HepG2 (cell line): Measurements from ENCODE around the gene CENATAC. TPM values are rescaled to one million over a fixed set of nuclear protein-coding genes. Genes with fewer than 3 reads are reported as not detected.

Experiments
- ARID5B ChIP-seq: IDR thresholded peaks from 2 replicates; pipeline ENCODE4 v1.4.0; 2020; ENCODE audit warnings: mild to moderate bottlenecking, missing genetic modification reagents
- FOXK1 ChIP-seq: sonication (generic); formaldehyde crosslinking; IDR thresholded peaks from 2 replicates; pipeline ENCODE4 v1.4.0; 2020; ENCODE audit warnings: low read depth, missing genetic modification reagents, borderline replicate concordance
- GLI4 ChIP-seq: sonication (generic); formaldehyde crosslinking; IDR thresholded peaks from 2 replicates; pipeline ENCODE4 v1.5.1; 2020; ENCODE audit warnings: missing genetic modification reagents, mild to moderate bottlenecking, moderate library complexity, borderline replicate concordance
- HDAC6 ChIP-seq: fragments of 200-600 bp; sonication (generic); IDR thresholded peaks from 2 replicates; pipeline ENCODE4 v1.7.0; 2017; ENCODE audit warnings: mild to moderate bottlenecking, antibody characterized with exemption, low read length, low read depth
- HNF4A ChIP-seq: sonication (generic); formaldehyde crosslinking; IDR thresholded peaks from 2 replicates; pipeline ENCODE4 v1.4.0; 2020; ENCODE audit warnings: missing genetic modification reagents
- HOXA5 ChIP-seq: sonication (generic); formaldehyde crosslinking; IDR thresholded peaks from 2 replicates; pipeline ENCODE4 v1.4.0; 2020; ENCODE audit warnings: missing genetic modification reagents
- MAFF ChIP-seq: IDR thresholded peaks from 2 replicates; pipeline ENCODE4 v1.6.1; 2011; ENCODE audit warnings: low read depth, low read length, improper control_type of control experiment
- MAFG ChIP-seq: sonication (generic); formaldehyde crosslinking; IDR thresholded peaks from 2 replicates; pipeline ENCODE4 v1.5.1; 2020; ENCODE audit warnings: mild to moderate bottlenecking, missing genetic modification reagents
- MTF2 ChIP-seq: sonication (generic); formaldehyde crosslinking; IDR thresholded peaks from 2 replicates; pipeline ENCODE4 v1.5.0; 2020; ENCODE audit warnings: missing genetic modification reagents, borderline replicate concordance
- NR2F1 ChIP-seq, 2 experiments: fragments of 450-650 bp in 1 of 2; formaldehyde crosslinking in 1 of 2; IDR thresholded peaks; 2 replicates each; pipeline versions ENCODE4 v1.5.0 to v1.6.1; 2016 to 2020; ENCODE audit warnings: mild to moderate bottlenecking in 1 of 2, missing compliant biosample characterization in 1 of 2, missing genetic modification reagents in 1 of 2, moderate library complexity in 1 of 2
- POLR2AphosphoS2 ChIP-seq: IDR thresholded peaks from 2 replicates; pipeline ENCODE4 v1.6.1; 2011; ENCODE audit warnings: low read depth, low read length, improper control_type of control experiment
- TEAD3 ChIP-seq: optimal IDR thresholded peaks from 2 replicates; pipeline ENCODE3; 2016; ENCODE audit warnings: borderline replicate concordance
- TSC22D2 ChIP-seq: sonication (generic); formaldehyde crosslinking; IDR thresholded peaks from 2 replicates; pipeline ENCODE4 v1.5.1; 2020; ENCODE audit warnings: missing genetic modification reagents, mild to moderate bottlenecking, borderline replicate concordance
- ZBTB49 ChIP-seq: sonication (generic); formaldehyde crosslinking; IDR thresholded peaks from 2 replicates; pipeline ENCODE4 v1.4.0; 2020; ENCODE audit warnings: missing genetic modification reagents, borderline replicate concordance
- ZNF230 ChIP-seq: sonication (generic); formaldehyde crosslinking; IDR thresholded peaks from 2 replicates; pipeline ENCODE4 v1.4.0; 2020; ENCODE audit warnings: mild to moderate bottlenecking, missing genetic modification reagents
- ZNF333 ChIP-seq: sonication (generic); formaldehyde crosslinking; IDR thresholded peaks from 2 replicates; pipeline ENCODE4 v1.4.0; 2020; ENCODE audit warnings: mild to moderate bottlenecking, missing genetic modification reagents, borderline replicate concordance
- ZNF430 ChIP-seq: sonication (generic); formaldehyde crosslinking; IDR thresholded peaks from 2 replicates; pipeline ENCODE4 v1.9.0; 2021; ENCODE audit warnings: mild to moderate bottlenecking, missing genetic modification reagents
- ZNF44 ChIP-seq: sonication (generic); formaldehyde crosslinking; IDR thresholded peaks from 2 replicates; pipeline ENCODE4 v1.5.1; 2020; ENCODE audit warnings: mild to moderate bottlenecking, missing genetic modification reagents
- ZNF484 ChIP-seq: sonication (generic); formaldehyde crosslinking; IDR thresholded peaks from 2 replicates; pipeline ENCODE4 v1.5.1; 2020; ENCODE audit warnings: mild to moderate bottlenecking, low read depth, missing genetic modification reagents, borderline replicate concordance
- ZNF510 ChIP-seq: sonication (generic); formaldehyde crosslinking; IDR thresholded peaks from 2 replicates; pipeline ENCODE4 v1.4.0; 2020; ENCODE audit warnings: low read depth, mild to moderate bottlenecking, missing genetic modification reagents
- ZNF580 ChIP-seq: IDR thresholded peaks from 2 replicates; pipeline ENCODE4 v1.6.1; 2016; ENCODE audit warnings: low read depth, borderline replicate concordance
- ZNF883 ChIP-seq: sonication (generic); formaldehyde crosslinking; IDR thresholded peaks from 2 replicates; pipeline ENCODE4 v1.5.1; 2020; ENCODE audit warnings: mild to moderate bottlenecking, missing genetic modification reagents; ENCODE audit errors: not compliant biosample characterization
- polyA plus RNA-seq, 8 experiments: library from polyadenylated mRNA; depleted of rRNA in 3 of 8; stranded (reverse) in 7 of 8; unstranded in 1 of 8; fragments of >200 nt; fragmentation: Illumina TruSeq in 4 of 8; extraction: Trizol in 4 of 8; gene quantifications; 2 replicates each; pipeline versions ENCODE4 v1.2.1 to v1.2.3, GENCODE V29; 2011 to 2016; ENCODE audit warnings: low read depth in 4 of 8, missing spikeins in 1 of 8, mixed read lengths in 1 of 8; ENCODE audit not compliant: insufficient read depth in 1 of 8
- total RNA-seq, 5 experiments: library from RNA; depleted of rRNA; stranded (reverse); fragments of >200 nt; fragmentation: Illumina TruSeq; extraction: Trizol; gene quantifications; 2 replicates each; pipeline ENCODE4 v1.2.3, GENCODE V29; 2016; ENCODE audit warnings: low read depth in 1 of 5

Gene CENATAC
- total and polyA plus RNA-seq, 2 of the 13 experiments (the other 11 are each of a cell fraction or from before 2014, with no cell fraction given) = 21.7 to 25.0 TPM

GRCh38 chr11:118996926-118997626 lies 862 bp upstream of the CENATAC start (continued):
- TF ChIP-seq ZNF883 (CRISPR knock-in tag) (no peak), ZNF484 (CRISPR knock-in tag) (no peak), NR2F1 (CRISPR knock-in tag; IDR thresholded peaks at IDR 0.05) (no peak), ZNF510 (CRISPR knock-in tag) (0 out of 2 replicates have a peak, but pooled peaks have one; percentile 3), HDAC6 (no peak), MAFF (no peak), TSC22D2 (CRISPR knock-in tag) (no peak), MTF2 (CRISPR knock-in tag) (no peak), ZNF430 (no peak), MAFG (CRISPR knock-in tag) (no peak), GLI4 (no peak), POLR2AphosphoS2 (no peak), ZNF44 (no peak), HNF4A (CRISPR knock-in tag) (no peak), ARID5B (CRISPR knock-in tag) (no peak), TEAD3 (CRISPR knock-in tag) (peak; percentile 3), ZNF580 (CRISPR knock-in tag) (0 out of 2 replicates have a peak, but pooled peaks have one; percentile 8), HOXA5 (peak; percentile 12; the same call in 1 of the 2 replicates), FOXK1 (CRISPR knock-in tag) (no peak), ZNF230 (CRISPR knock-in tag) (no peak), ZNF333 (CRISPR knock-in tag) (no peak), ZBTB49 (CRISPR knock-in tag) (no peak)
